Measurements from ENCODE around the gene RPS6KL1.

RPS6KL1 gene

DNA sequence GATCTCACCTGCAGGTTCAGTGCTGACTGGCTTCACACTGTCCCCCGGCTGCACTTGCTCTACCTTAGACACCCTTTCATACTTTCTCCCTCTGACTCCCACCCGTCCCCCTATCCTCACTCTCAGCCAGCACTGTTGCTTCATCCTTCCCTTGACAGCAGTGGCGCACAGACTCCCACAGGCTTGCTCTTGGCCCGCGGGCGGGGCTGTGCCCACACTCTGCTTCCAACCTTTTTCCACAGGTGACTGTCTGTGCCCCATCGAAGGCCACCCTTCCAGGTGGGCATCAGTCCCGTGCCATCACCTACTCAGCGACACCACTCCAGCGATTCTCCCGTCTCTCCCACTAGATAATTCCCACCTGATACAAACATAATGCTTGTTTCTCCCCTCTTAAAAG is 1.0 kb upstream of the RPS6KL1 start:
- no peak for TF ChIP-seq CTCF (conservative IDR thresholded peaks at IDR 0.05; ENCODE audit: low read depth, low read length)
- DNase-seq (ENCODE audit: low read depth), result no peak
- no peak overlapping the region for H3K4me3 ChIP-seq (ENCODE audit: low read depth, low read length)

GRCh38 chr14:74921987-74922751 is 891 bp downstream of the RPS6KL1 start:
- H3K4me3 ChIP-seq (ENCODE audit: low read depth, low read length), result no peak overlapping the region

GRCh38 chr14:74921053-74921620 is 1.9 kb downstream of the RPS6KL1 start:
- no peak for DNase-seq (ENCODE audit: low read depth)
- TF ChIP-seq CTCF (conservative IDR thresholded peaks at IDR 0.05; ENCODE audit: low read depth, low read length), result no peak
- H3K4me3 ChIP-seq (ENCODE audit: low read depth, low read length), result no peak overlapping the region

More at GRCh38 chr14:74921987-74922751, 891 bp downstream of the RPS6KL1 start:
- no peak for DNase-seq (ENCODE audit: low read depth)
- no peak for TF ChIP-seq CTCF (conservative IDR thresholded peaks at IDR 0.05; ENCODE audit: low read depth, low read length)

GRCh38 chr14:74920281-74920680 is 2.8 kb downstream of the RPS6KL1 start:
- no peak for DNase-seq (ENCODE audit: low read depth)
- no peak for TF ChIP-seq CTCF (conservative IDR thresholded peaks at IDR 0.05; ENCODE audit: low read depth, low read length)

GRCh38 chr14:74919421-74920165 is 3.5 kb downstream of the RPS6KL1 start:
- no peak overlapping the region for H3K4me3 ChIP-seq (ENCODE audit: low read depth, low read length)
- DNase-seq (ENCODE audit: low read depth), result peak; percentile 19
- TF ChIP-seq CTCF (conservative IDR thresholded peaks at IDR 0.05; ENCODE audit: low read depth, low read length), result no peak

More at GRCh38 chr14:74920281-74920680, 2.8 kb downstream of the RPS6KL1 start:
- H3K4me3 ChIP-seq (ENCODE audit: low read depth, low read length), result no peak overlapping the region

- no peak for TF ChIP-seq CTCF (conservative IDR thresholded peaks at IDR 0.05; ENCODE audit: low read depth, low read length)
- no peak overlapping the region for H3K4me3 ChIP-seq (ENCODE audit: low read depth, low read length)
- no peak for DNase-seq (ENCODE audit: low read depth)
Measured at GRCh38 chr14:74918380-74918779, 4.7 kb downstream of the RPS6KL1 start.
